CD14-positive monocyte (primary cell): ENCODE data around the gene KRTAP10-5. TPM values are rescaled to one million over a fixed set of nuclear protein-coding genes. Genes with fewer than 3 reads are reported as not detected.

Experiments used
- DNase-seq, 3 donors: peaks; one replicate each; pipeline ENCODE4 v3.0.0-alpha.2; 2011 to 2022
- H2AFZ ChIP-seq: 2 replicates; pipeline ENCODE4 v1.6.0; 2012; ENCODE audit warnings: mild to moderate bottlenecking, low read depth, low read length, inconsistent platforms; ENCODE audit not compliant: insufficient read depth, poor library complexity, severe bottlenecking
- H3K27ac ChIP-seq, 2 donors: 1 replicate in 1 of 2; 2 replicates in 1 of 2; pipeline ENCODE4 v1.5.1; 2012 to 2013; ENCODE audit warnings: low read length in 2 of 2, control low read depth in 1 of 2, inconsistent platforms in 1 of 2, low read depth in 1 of 2, mild to moderate bottlenecking in 1 of 2
- H3K27me3 ChIP-seq, 2 donors: one replicate each; pipeline versions ENCODE4 v1.6.0 to v1.6.1; 2011 to 2013; ENCODE audit warnings: low read length in 2 of 2; ENCODE audit not compliant: control insufficient read depth in 2 of 2, insufficient read depth in 2 of 2
- H3K36me3 ChIP-seq, 2 donors: replicated peaks in 1 of 2; 1 replicate in 1 of 2; 2 replicates in 1 of 2; pipeline versions ENCODE4 v1.5.1 to v1.6.1; 2012 to 2013; ENCODE audit warnings: low read length in 2 of 2, control low read depth in 1 of 2, inconsistent platforms in 1 of 2, mild to moderate bottlenecking in 1 of 2; ENCODE audit not compliant: insufficient read depth in 2 of 2, control insufficient read depth in 1 of 2
- H3K4me1 ChIP-seq, 2 donors: 1 replicate in 1 of 2; 2 replicates in 1 of 2; pipeline versions ENCODE4 v1.5.1 to v1.6.1; 2012 to 2013; ENCODE audit warnings: low read length in 2 of 2, control low read depth in 1 of 2, inconsistent platforms in 1 of 2, mild to moderate bottlenecking in 1 of 2, moderate library complexity in 1 of 2; ENCODE audit not compliant: insufficient read depth in 2 of 2, control insufficient read depth in 1 of 2
- H3K4me2 ChIP-seq: replicated peaks from 2 replicates; pipeline ENCODE3; 2012; ENCODE audit warnings: low read length, moderate library complexity, mild to moderate bottlenecking; ENCODE audit not compliant: poor library complexity, severe bottlenecking; ENCODE audit errors: extremely low read depth
- H3K4me3 ChIP-seq, 3 experiments: fragments of 200-600 bp in 1 of 3; sonication (generic) in 1 of 3; replicated peaks in 1 of 3; 1 replicate in 2 of 3; 2 replicates in 1 of 3; pipeline ENCODE4 v1.5.1; 2011 to 2013; ENCODE audit warnings: low read length in 3 of 3, mild to moderate bottlenecking in 3 of 3, control low read depth in 2 of 3, low read depth in 2 of 3, inconsistent platforms in 1 of 3, moderate library complexity in 1 of 3
- H3K79me2 ChIP-seq: 2 replicates; pipeline ENCODE4 v1.6.0; 2012; ENCODE audit warnings: mild to moderate bottlenecking, control low read depth, inconsistent platforms, low read length, moderate library complexity; ENCODE audit not compliant: insufficient read depth
- H3K9ac ChIP-seq: 2 replicates; pipeline ENCODE4 v1.6.0; 2017; ENCODE audit warnings: low read length, mild to moderate bottlenecking; ENCODE audit not compliant: insufficient read depth, poor library complexity, severe bottlenecking
- H3K9me3 ChIP-seq, 2 donors: replicated peaks in 1 of 2; 1 replicate in 1 of 2; 2 replicates in 1 of 2; pipeline versions ENCODE4 v1.5.1 to v1.6.1; 2012 to 2013; ENCODE audit warnings: low read length in 2 of 2, control low read depth in 1 of 2; ENCODE audit not compliant: control insufficient read depth in 1 of 2, insufficient read depth in 1 of 2
- H4K20me1 ChIP-seq: 2 replicates; pipeline ENCODE4 v1.6.0; 2012; ENCODE audit warnings: mild to moderate bottlenecking, low read length, control low read depth, moderate library complexity; ENCODE audit not compliant: insufficient read depth
- H3K27ac Mint-ChIP-seq, 7 donors: one replicate each; pipeline ENCODE4 v1.8.0; 2020; ENCODE audit warnings: mild to moderate bottlenecking in 7 of 7, mixed read lengths in 7 of 7, moderate library complexity in 6 of 7, inconsistent platforms in 2 of 7
- H3K27me3 Mint-ChIP-seq, 3 donors: one replicate each; pipeline ENCODE4 v1.8.0; 2021 to 2022; ENCODE audit warnings: low read depth in 3 of 3, mild to moderate bottlenecking in 3 of 3, mixed read lengths in 3 of 3, moderate library complexity in 3 of 3, inconsistent platforms in 1 of 3
- H3K36me3 Mint-ChIP-seq, 2 donors: one replicate each; pipeline ENCODE4 v1.8.0; 2020; ENCODE audit warnings: mixed read lengths in 2 of 2, inconsistent platforms in 1 of 2, mild to moderate bottlenecking in 1 of 2
- H3K4me1 Mint-ChIP-seq: one replicate; pipeline ENCODE4 v1.8.0; 2020; ENCODE audit warnings: mild to moderate bottlenecking, mixed read lengths
- H3K4me3 Mint-ChIP-seq, 2 donors: one replicate each; pipeline ENCODE4 v1.8.0; 2020; ENCODE audit warnings: mild to moderate bottlenecking in 2 of 2, mixed read lengths in 2 of 2, moderate library complexity in 1 of 2
- H3K9me3 Mint-ChIP-seq, 7 donors: one replicate each; pipeline ENCODE4 v1.8.0; 2020 to 2022; ENCODE audit warnings: mixed read lengths in 7 of 7, mild to moderate bottlenecking in 6 of 7, moderate library complexity in 6 of 7, inconsistent platforms in 2 of 7
- CTCF ChIP-seq: fragments of 200-600 bp; IDR thresholded peaks from one replicate; pipeline ENCODE4 v1.8.0; 2022; ENCODE audit warnings: antibody characterized with exemption, mild to moderate bottlenecking
- WGBS: methylation state at CpG from one replicate; pipeline ENCODE4 v1.1.5; 2013; ENCODE audit warnings: missing lambda C conversion rate; ENCODE audit not compliant: insufficient coverage; 5-methylcytosine and 5-hydroxymethylcytosine counted together
- intact Hi-C, 2 donors: fragments of 100-400 bp; cut with micrococcal nuclease; formaldehyde crosslinking; loops; one replicate each; pipeline versions ENCODE4 v1.15.0 to v1.15.1; 2023
- polyA plus RNA-seq, 3 donors: library from polyadenylated mRNA; depleted of rRNA in 1 of 3; unstranded in 2 of 3; stranded (reverse) in 1 of 3; fragments of 300-500 nt in 2 of 3; fragments of >200 nt in 1 of 3; fragmentation: Illumina TruSeq in 2 of 3; gene quantifications; 1 replicate in 2 of 3; 2 replicates in 1 of 3; pipeline ENCODE4 v1.2.3, GENCODE V29; 2012 to 2021

Gene KRTAP10-5
- polyA plus RNA-seq, 3 donors = not detected

- Histone ChIP-seq H3K79me2 (no peaks in the 10 kb centered on the region), H4K20me1 (no peaks in the 10 kb centered on the region), H3K9me3 (peaks cover 0 to 21% of the 10 kb centered on the region in 2 donors), H2AFZ (no peak overlapping the region), H3K27ac (no peak overlapping the region), H3K4me1 (no peaks in the 10 kb centered on the region), H3K4me3 (no peak overlapping the region), H3K27me3 (no peaks in the 10 kb centered on the region), H3K4me2 (no peak overlapping the region), H3K9ac (no peak overlapping the region), H3K36me3 (no peaks in the 10 kb centered on the region)
- Mint-ChIP-seq H3K27ac (no peak overlapping the region), H3K4me1 (peaks cover 2% of the 10 kb centered on the region), H3K4me3 (no peak overlapping the region), H3K27me3 (peaks cover 6 to 18% (median 13%) of the 10 kb centered on the region in 3 donors), H3K9me3 (peaks cover 7 to 32% (median 16%) of the 10 kb centered on the region in 7 donors), H3K36me3 (no peaks in the 10 kb centered on the region)
- DNase-seq = no peak
- TF ChIP-seq CTCF = no peak
- WGBS = 100% methylated on average over 2 of the region's 4 CpGs
- intact Hi-C loops = no loop called here
Observed at GRCh38 chr21:44571296-44571695, 9.1 kb downstream of the KRTAP10-5 start.

- 85% methylated on average over 11 of the region's 12 CpGs for WGBS
- intact Hi-C loops = no loop called here
Observed at GRCh38 chr21:44569861-44570517, 10.4 kb downstream of the KRTAP10-5 start.

More at GRCh38 chr21:44569861-44570517, 10.4 kb downstream of the KRTAP10-5 start:
- Mint-ChIP-seq H3K4me1 (peaks cover 8% of the 10 kb centered on the region), H3K4me3 (peak overlapping the region in 1 of 2 donors; percentile 10), H3K36me3 (no peaks in the 10 kb centered on the region), H3K9me3 (peaks cover 3 to 23% (median 12%) of the 10 kb centered on the region in 7 donors), H3K27ac (peak overlapping the region in 2 of 7 donors; percentile 14 to 28), H3K27me3 (peaks cover 6 to 17% (median 13%) of the 10 kb centered on the region in 3 donors)
- Histone ChIP-seq H3K36me3 (no peaks in the 10 kb centered on the region), H4K20me1 (no peaks in the 10 kb centered on the region), H3K9me3 (peaks cover 0 to 15% of the 10 kb centered on the region in 2 donors), H3K4me1 (peaks cover 0 to 4% of the 10 kb centered on the region in 2 donors), H3K4me3 (no peak overlapping the region), H2AFZ (no peak overlapping the region), H3K9ac (no peak overlapping the region), H3K79me2 (no peaks in the 10 kb centered on the region), H3K4me2 (no peak overlapping the region), H3K27ac (no peak overlapping the region), H3K27me3 (no peaks in the 10 kb centered on the region)
- no peak for TF ChIP-seq CTCF
- no peak for DNase-seq
